Stimulated activated CD4-positive, alpha-beta T cell treated with anti-CD3 and anti-CD28 coated beads, Interleukin-1b, Interleukin-23, amount 100 ng/mL, for 24 hours (primary cell): ENCODE measurements around the gene WDFY1.
"Not testable (repeated sequence)": the region's sequence is repeated elsewhere in the genome, so short reads cannot be mapped to it uniquely, and the experiment has no call there.

Experiments
- DNase-seq, 4 experiments: peaks; one replicate each; pipeline ENCODE4 v3.0.0-alpha.2; 2020; ENCODE audit warnings: low read depth in 4 of 4, low spot score in 1 of 4

WDFY1 gene

DNA sequence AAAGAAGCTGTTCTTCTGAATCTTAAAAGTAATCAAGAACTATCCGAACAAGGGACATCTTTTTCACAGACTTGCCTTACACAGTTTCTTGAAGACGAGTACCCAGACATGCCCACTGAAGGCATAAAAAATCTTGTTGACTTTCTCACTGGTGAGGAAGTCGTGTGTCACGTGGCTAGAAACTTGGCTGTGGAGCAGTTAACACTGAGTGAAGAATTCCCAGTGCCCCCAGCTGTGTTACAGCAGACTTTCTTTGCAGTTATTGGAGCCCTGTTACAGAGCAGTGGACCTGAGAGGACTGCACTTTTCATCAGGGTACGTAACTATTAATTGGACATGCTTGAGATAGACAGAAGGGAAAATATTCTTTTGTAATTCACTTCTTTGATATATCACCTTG lies 14.6 kb upstream of the WDFY1 start:
- no peak for DNase-seq

DNA sequence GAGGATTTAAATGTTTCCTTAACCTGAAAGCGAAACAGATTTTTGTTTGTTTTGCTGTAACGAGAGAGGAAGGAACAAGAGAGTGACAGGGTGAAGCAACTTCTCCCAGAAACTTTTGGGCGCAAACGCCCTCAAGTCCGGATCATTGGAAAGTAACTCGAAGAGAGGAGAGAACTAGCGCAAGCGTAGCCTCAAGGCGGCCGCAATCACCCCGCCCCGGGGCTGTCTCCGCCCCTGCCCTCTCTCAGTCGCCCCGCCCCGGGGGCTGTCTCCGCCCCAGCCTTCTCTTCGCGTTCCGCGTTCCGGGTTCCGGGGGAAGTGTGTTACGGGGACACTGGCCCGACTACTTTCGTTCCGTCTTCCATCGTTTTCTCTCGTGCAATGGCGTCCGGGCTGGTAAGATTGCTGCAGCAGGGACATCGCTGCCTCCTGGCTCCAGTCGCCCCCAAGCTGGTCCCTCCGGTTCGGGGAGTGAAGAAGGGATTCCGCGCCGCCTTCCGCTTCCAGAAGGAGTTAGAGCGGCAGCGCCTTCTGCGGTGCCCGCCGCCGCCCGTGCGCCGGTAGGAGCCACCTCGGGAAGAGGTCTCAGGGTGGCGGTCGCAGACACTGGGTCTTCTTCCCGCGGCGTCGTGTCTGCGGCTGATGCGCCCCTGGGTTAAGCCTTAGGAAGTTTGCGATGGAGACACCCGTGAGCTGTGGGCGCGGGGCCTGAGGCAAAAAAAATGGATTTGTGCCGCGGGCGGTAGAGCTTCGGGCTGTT lies 12.1 kb upstream of the WDFY1 start, which contains the start of gene MRPL44:
TSS of gene MRPL44 (plus strand) at position 372 of the 760 bp plus-strand sequence. CDS start at position 382, 10 bp downstream.
- DNase-seq: peak; percentile 92 to 97 (median 96)

DNA sequence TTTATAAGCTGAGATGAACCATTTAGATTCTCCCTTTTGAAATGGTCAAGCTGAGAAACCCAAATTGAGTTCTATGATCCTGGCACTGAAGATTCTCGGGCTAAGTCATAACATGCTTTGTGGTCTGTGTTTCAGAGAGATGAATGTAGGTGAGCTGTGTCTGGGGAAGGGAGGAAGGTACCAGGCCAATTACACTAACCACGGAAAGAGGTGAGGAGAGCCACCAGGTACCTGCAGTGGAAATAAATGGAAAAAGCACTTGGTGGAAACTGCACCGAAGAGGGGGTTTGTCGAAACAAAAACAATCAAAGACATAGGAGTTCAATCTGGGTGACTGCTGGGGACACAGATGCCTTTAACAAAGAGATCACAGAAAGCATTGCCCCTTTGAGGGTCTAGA lies 11.2 kb upstream of the WDFY1 start:
- DNase-seq: no peak

DNA sequence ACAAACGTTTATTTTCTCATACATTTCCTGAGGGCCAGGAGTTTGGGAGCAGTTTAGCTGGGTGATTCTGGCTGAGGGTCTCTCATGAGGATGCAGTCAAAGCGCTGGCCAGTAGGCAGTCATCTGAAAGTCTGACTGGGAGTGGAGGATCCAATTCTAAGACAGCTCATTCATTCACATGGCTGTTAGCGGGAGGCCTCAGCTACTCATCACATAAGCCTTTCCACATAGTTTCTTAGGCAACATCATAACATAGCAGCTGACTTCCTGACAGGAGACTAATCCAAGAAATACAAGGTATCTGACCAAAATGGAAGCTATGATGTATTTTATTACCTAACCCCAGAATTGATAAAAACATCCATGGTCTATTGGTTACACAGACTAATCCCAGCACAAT lies 9.3 kb upstream of the WDFY1 start:
- no peak for DNase-seq

DNA sequence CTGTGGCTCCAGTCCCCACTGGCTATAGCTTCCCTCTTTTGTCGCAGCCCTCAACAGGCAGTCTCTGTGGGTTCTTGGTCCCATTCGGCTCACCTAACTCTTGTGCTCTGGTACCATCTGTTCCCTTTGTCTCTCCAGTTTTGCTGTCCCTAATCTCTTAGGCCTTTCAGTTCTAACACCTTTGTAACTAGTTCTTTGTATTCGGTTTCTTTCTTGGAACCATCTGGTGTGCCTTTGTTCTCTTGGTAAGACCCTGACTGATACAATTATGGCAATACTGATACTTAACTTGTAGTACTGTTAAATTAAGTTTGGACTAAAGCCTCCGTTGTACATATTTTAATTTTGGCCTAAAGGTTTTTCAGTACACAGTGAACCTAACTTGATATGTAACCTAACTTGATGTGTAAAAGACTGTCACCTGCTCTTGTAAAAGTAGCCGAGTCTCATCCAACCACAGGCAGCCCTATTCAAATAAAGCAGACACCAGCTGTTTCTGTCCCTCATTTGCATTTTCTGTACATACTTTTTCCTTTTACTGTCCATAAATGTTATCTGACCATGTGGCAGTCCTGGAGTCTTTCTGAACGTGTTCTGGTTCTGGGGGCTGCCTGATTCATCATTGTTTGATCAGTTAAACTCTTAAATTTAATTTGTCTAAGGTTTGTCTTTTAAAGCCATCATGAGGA lies 7.3 kb upstream of the WDFY1 start:
- no peak for DNase-seq

DNA sequence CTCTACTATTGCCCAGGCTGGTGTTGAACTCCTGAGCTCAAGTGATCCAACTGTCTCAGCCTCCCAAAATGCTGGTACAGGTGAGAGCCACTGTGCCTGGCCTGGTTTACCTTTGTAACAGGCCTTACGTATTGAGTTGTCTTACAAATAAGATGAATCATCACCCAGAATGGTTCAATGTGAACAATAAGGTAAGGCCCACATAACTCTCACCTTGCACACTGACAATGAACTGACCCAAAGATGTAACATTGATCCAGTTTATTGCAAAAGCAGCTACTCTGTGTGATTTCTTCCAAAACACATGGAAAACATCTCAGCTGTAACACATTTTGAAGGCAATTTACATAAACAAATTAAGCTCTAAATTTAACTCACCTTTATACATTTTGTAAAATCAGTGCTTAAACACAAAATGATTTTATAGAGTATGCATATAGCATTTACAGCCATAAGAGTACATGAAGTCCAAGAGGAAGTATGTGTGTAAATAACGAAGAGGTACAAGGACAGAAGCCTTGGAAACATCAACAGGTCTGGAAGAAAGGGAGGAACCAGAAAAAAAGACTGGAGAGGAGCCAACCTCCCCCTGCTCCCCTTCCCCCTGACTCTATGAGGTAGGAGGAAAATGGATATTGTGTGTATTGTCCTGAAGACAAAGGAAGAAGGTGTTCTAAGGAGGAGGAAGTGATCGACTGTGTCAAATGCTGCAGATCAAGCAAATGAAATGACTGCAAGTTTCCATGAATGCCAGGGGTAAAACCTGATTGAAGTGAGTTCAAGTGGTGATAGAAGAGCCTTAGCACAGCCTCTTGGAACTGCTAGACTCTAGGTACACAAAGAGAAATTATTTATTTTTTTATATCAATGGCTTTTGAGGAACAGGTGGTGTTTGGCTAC lies 5.6 kb upstream of the WDFY1 start:
- no peak for DNase-seq

DNA sequence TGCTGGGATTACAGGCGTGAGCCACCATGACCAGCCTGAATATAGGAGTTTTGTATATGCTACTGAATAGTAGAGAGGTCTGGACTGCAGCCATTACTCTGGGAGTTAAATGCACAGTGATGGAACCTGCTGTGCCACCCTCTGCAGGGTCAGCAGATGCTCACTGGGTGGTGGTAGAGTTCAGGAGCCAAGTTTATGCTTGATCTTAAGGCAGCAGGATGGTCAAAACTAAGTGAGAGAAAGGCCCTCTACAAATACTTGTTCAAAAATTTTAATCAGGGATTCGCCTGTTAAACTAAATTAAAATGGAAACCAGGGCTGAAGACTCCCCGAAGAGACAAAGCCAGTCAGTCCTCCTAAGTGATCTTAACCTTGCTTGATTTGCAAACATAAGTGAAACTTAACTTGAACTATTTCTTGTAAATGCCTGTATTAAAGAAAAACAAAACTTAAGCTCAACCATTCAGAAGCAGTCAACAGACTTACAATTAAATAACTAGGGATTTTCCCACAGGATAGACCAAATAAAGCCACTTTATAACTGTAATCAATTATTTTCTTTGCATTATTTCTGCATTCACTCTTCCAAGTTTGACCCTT lies 4.2 kb upstream of the WDFY1 start:
- no peak for DNase-seq

DNA sequence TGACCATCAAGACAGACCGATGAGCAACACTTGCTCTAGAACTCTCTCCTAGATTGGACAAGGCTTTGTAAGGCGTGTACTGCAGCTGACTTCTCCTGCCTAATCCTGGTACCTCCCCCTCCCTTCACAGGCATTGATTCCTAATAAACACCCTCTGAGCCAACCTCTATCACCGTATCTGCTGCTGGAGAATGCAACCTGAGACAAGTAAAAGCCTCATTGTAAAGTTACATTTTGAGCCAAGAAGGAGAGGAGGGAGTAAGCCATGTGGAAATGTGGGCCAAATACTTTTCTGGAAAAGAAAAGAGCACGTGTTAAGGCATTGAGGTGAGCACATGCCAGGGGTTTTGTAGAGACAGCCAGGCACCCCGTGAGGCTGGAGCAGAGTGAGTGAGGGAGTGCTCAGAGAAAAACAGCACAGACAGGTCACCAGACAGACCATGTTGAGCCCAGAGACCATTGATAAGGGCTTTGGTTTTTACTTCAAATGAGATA lies 2.6 kb upstream of the WDFY1 start:
- no peak for DNase-seq

DNA sequence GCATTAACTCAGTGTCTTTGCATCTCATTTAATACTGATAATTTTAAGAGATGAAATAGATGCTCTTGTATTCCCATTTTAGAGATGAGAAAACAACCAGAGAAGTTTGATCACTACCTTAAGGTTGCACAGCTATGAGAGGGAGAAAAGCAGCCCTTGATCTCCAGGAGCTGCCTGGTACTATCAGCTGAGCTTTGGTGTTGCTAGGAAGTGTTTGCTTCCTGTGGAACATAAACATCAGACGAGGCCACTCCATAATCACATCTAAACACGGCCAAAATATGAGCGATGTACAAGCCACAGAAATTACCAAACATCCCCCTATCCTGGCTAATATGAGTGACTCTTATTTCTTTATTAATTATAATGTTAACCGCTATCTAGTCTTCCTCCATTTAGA lies 620 bp upstream of the WDFY1 start:
- DNase-seq: no peak

DNA sequence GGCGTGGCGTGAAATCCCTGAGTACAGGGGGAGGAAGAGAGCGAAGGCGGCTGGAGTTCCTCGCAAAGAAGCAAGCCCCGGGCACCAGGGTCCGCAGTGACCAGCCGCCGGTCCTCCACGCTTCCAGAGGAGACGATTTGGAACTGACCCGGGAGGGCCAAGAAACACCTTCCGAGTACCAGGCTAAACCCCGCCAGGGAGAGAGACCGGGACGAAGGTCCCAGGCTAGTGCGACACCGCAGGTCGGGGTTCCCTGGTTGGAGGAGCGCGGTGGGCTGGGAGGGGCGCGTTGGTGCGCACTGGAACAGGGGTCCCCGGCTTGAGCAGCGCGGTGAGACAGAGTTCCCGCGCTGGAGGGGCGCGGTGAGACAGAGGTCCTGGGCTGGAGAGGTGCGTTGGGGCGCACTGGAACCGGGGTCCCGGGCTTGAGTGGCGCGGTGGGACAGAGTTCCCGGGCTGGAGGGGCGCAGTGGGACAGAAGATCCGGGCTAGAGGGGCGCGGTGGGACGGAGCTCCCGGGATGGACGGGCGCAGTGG lies 901 bp downstream of the WDFY1 start:
- no peak for DNase-seq

DNA sequence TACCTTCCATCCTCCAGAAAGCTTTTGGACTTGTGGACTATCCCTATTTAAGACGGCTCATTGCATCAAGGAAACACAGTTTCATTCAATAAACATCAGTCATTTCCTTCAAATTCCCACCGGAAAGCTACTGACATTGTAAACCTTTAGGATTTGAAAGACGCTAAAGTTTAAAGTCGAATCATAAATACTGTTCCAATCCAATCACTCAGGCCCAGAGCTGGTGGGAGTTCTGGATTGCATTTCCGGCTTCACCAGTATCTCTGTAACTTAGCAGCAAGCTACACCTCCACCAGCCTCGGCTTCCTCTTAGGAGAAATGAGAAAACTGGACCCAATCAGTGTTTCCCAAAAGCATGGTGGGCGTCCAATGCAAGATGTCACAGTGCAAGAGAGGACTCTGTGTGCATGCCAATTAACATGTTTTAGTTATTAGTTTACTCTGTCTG lies 1.6 kb downstream of the WDFY1 start:
- no peak for DNase-seq

DNA sequence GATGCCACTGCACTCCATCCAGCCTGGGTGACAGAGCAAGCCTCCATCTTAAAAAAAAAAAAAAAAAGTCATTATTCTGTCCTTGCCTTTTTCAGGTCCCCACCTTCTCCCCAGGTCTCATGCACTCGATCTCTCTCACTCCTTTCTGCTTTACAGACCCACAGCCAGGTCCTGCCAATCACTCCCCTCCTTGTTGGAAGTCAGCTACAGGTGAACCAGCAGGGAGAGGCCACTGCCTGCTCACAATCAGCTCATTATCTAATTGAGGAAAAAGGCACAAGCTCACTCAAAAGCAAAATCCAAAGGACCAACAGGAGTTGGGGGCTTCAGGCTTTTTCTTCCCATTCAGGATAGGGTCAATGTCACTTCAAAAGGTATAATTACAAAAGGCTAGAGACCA lies 2.0 kb downstream of the WDFY1 start:
- DNase-seq: no peak

DNA sequence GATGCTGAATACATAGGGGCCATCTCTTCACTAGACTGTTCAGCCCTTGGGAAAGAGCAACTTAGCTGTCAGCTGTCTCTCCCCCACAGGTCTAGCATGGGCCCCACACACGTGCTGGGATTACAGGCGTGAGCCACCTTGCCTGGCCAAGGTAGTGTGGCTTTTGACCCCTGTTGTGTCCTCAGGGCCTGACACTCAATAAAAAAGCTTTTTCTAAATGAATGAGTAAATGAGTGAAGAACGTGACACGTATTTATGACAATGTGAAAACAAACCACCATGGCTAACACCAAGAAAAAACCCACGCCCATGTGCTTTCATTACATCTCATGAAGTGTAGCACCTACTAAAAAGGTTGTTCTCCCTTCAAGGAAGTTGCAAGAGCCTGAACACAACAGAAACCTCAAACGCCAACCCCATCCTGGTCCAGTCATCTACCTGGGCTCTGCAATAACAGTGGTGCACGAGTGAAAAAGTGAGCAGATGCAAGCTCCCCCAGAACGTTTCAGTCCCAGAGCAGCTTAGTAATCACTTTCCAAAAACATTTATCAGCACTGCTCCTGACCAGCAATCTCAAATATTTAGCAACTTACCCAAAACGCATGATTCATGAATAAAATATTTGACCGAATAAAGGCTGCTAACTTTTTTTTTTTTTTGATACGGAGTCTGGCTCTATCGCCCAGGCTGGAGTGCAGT lies 3.4 kb downstream of the WDFY1 start:
- DNase-seq: peak; percentile 37 to 66 (median 53)

DNA sequence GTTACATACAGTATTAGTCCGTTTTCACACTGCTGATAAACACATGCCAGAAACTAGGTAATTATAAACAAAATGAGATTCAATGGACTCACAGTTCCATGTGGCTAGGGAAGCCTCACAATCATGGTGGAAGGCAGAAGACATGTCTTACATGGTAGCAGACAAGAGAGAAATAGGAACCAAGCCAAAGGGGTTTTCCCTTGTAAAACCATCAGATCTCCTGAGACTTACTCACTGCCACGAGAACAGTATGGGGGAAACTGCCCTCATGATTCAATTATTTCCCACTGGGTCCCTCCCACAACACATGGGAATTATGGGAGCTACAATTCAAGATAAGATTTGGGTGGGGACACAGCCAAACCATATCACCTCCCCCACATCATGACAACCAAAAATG lies 5.7 kb downstream of the WDFY1 start:
- not testable (repeated sequence) for DNase-seq

DNA sequence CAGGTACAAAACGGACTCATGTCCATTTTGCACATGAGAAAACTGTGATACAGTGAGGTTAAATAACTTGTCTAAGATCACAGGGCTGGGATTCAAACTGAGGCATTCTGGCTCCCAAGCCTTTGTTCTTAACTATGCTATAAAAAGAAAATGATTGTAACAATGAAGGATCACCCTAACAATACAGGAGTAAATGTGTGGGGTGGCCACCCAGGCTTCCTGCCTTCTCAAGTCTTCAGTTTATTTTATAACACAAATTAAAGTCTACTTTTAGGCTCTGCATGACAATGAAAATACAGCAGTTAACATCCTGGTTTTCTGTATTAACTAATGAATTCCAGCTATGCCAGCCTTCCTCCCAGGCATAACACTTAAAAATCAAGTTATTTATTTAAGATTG lies 7.6 kb downstream of the WDFY1 start:
- DNase-seq: no peak

DNA sequence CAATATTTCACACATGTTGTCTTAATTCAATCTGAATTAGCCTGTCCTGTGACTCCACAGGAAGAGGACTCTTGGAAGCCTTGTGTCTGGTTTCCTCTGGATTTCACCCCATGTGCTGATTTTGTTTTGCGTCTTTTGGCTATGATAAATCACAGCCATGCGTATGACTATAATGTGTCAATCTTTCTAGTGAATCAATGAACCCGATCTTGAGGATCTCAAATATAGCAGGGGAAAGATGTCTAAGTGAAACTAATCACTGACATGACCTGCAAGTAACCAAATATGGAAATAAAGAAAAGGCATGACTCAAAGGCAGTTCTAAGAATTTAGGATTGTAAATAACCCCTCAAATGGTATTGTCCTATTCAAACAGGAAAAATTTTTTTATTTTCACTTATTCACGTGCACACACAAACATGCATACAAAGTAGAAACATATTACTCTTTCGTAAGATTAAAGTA lies 8.2 kb downstream of the WDFY1 start:
- DNase-seq: no peak

DNA sequence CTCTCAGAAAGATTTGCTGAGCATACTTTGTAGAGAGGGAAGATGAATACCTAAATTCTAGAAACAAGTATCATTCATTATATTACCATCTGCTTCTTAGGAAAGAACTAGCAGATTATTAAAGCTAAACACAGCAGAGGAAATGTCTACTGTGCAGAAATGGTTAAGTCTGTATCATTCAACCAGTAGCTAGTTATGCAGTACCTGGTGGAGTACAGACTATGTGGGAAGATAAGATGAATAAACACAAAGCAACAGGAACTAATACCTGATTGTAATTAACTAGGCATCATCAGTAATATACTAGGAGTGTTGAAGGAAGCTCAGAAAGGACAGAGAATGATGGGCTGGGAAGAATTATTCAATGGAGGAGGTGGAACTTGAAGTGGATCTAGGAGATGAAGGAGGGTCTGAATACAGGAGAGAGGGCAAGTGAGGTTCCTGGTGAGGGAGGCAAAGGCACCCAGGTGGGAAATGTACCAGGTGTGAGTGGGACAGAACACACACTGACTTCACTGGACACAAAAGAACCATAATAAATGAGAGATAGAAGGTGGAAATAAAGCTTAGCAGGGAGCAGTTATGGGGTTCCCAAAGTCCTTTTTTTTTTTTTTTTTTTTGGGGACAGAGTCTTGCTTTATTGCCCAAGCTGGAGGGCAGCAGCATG lies 9.5 kb downstream of the WDFY1 start:
- no peak for DNase-seq

DNA sequence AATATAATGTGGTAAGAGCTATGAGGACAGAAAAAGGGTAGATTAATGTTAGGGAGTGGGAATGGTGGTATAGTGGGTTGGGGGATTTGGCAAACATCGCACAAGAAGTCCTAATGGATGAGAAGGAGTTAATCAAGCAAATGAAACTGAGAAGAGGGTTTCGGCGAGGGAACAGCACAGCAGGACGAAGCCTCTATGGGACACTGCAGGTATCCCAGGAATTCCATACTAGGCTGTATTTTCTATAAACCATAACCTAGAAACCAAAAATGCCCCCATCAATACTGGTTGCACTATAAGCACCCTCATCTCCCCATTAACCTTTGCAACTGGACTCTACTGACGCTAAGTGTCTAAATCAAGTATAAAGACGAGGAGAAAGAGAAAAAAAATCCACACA lies 10.3 kb downstream of the WDFY1 start:
- no peak for DNase-seq
